Measurements from ENCODE around the gene SORCS2.

Gene SORCS2

GRCh38 chr4:7393601-7394575 lies 201.6 kb downstream of the SORCS2 start:
- no peak for DNase-seq (ENCODE audit: low spot score)

GRCh38 chr4:7394681-7395451 lies 202.5 kb downstream of the SORCS2 start:
- no peak for DNase-seq (ENCODE audit: low spot score)

- DNase-seq (ENCODE audit: low spot score), result no peak
These were observed 203.3 kb downstream of the SORCS2 start for GRCh38 chr4:7395645-7396044.

DNA sequence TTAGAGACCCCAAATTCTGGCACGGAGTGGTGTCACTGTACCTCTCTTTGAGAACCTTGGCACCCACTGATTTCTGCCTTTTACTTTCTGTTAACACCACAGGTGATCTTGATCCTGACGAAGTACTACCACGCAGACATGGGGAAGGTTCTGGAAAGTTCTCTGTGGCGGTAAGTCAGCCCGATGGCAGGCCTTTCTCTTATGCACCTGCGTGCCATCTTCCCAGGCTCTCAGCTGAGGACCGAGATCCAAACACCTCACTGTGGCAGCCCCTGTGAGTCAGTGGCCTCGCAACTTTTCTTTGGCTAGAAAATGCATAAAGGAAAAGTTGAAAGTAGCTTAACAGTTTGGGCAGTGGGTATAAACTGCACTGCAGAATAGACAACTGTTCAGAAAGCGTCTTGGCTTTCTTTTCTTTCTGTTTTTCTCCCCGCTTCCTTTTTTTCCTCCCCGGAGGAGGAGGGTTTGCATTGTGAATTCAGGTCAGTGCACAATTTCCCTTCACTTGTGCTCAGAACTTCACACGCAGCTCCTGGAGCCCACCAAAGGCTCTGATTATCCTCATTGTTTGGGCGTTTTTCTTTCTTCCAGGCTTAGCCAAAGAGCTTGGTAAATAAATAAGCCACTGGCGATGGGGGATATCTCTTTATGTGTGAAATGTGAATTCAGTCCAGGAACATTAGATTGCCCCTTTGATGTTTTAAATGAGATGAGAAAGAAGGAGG lies 204.0 kb downstream of the SORCS2 start:
- DNase-seq (ENCODE audit: low spot score), result no peak

DNA sequence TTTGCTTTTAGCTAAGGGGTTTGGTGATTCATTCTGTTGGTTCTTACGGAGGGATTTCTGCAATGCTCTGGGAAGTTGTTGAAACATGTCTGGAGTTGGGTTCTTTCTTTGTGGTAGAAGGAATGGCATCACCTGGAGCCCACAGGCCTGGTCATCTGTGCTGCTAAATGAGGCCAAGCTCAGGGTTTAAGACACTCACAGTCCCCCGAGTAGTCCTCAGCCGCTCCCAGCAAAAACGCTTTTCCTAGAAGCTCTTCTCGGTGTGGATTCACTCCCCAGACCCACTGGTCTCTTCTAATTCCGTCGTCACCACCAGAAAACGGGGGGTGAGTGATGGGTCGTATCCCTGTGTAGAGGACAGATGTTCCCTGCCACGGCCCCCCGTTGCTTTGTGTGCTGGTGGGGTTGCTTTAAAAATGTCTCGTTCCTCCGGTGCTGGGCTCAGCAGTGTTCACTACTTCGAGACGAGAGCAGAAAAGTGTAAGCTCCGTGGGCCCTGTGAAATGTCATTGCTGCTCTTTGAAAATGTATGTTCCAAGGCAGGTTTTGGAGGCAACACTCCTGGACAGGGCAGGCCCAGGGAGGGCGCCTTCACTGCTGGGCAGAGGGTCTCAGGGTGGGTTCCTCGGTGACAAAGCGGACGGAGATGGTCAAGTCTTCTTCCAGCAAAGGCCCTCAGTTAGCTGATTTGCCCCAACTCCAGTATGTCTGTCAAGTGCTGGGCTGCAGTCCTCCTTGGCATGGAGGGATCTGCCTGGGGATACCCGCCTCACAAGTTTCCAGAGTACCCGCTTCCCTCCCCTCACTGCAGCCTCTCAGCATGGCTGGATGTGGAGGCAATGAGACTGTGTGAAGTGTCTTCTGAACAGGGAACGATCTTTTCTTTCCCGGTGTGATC lies 205.1 kb downstream of the SORCS2 start:
- no peak for DNase-seq (ENCODE audit: low spot score)

DNA sequence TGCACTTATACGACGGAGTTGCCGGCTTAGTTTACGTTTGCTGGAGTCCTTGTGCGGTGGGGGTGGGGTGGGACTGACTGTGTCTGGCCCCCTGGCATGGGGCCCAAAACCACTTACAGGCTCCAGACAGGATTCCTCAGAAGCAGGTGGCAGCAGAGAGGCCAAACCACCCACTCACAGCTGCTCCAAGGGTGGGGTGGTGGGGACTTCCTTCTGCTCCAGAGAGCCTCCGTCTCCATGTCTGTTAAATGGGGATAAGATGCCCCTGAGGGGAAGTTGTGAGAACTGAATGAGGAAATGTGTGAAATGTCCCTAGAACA lies 205.7 kb downstream of the SORCS2 start:
- peak; percentile 25 for DNase-seq (ENCODE audit: low spot score)

GRCh38 chr4:7398788-7399439 lies 206.6 kb downstream of the SORCS2 start:
- no peak for DNase-seq (ENCODE audit: low spot score)

DNA sequence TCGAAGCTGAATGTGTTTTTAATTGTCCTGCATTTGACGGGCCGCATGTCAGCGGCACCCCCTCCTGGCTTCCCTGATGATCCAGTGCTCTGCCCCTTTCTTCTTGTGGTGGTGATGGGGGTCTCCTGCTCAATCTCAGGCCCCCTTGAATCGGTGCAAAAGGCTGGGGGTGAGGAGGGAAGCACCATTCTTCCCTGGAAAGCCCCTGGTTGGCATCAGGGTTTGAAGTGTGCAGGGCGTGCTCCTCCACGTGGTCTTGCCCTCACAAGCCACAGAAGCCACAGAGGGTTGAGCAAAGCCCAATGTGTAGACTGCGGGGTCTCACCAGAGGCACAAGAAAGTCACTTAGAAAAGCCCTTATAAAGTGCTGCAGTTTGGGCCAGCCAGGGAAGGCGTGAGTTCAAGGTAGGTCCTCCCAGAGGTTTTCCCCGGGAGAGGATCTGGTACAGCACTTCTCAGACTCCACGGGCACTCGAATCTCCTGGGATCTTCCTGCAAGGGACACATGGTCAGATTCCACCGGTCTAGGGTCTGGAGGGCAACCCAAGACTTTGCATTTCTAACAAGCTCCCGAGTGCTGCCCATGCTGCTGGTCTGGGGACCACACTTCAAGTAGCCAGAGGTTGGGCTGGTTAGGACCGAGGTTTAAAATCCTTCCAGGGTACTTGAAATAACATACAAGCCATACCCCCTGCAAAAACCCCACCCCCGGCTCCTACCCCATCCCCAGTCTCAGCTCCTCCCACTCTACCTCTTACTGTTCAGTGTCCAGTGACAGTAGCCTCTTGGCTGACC lies 207.3 kb downstream of the SORCS2 start:
- DNase-seq (ENCODE audit: low spot score), result no peak

DNA sequence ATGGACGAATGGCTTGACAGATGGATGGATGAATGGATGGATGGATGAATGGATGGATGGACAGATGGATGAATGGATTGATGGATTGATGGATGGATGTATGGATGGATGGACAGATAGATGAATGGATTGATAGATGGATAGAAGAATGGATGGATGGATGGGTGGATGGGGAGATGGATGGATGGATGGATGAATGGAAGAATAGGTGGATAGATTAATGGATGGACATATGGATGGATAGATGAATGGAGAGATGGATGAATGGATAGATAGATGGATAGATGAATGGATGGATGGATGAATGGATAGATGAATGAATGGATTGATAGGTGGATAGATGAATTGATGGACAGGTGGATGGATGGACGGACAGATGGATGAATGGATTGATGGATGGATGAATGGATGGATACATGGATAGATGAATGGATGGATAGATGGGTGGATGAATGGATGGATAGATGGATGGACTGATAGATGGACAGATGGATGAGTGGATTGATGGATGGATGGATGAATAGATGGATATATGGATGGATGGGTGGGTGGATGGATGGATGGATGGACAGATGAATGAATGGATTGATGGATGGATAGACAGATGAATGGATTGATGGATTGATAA lies 208.4 kb downstream of the SORCS2 start:
- no peak for DNase-seq (ENCODE audit: low spot score)

- no peak for DNase-seq (ENCODE audit: low spot score)
These were observed 210.2 kb downstream of the SORCS2 start for GRCh38 chr4:7402526-7402925.

GRCh38 chr4:7403001-7403400 lies 210.7 kb downstream of the SORCS2 start:
- no peak for DNase-seq (ENCODE audit: low spot score)

GRCh38 chr4:7408166-7408565 lies 215.8 kb downstream of the SORCS2 start:
- DNase-seq (ENCODE audit: low spot score), result no peak

GRCh38 chr4:7410446-7410845 lies 218.1 kb downstream of the SORCS2 start:
- no peak for DNase-seq (ENCODE audit: low spot score)

DNA sequence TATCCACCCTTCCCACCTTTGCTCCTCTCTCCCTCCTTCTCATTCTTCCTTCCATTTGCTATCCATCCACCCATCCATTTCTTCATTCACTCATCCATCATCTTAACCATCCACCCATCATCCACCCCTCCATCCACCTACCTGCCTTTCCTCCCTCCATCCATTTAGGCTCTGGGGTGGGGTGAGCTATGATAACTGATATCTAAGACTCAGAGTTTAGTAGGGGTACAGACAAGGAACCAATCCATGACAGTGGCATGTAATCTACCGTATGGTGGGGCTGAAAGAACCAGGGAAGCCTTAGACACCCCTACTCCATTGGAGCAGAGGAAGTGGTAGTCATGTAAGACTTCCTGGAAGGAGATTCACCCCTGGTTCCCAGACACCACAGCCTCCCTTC lies 219.2 kb downstream of the SORCS2 start:
- no peak for DNase-seq (ENCODE audit: low spot score)

DNA sequence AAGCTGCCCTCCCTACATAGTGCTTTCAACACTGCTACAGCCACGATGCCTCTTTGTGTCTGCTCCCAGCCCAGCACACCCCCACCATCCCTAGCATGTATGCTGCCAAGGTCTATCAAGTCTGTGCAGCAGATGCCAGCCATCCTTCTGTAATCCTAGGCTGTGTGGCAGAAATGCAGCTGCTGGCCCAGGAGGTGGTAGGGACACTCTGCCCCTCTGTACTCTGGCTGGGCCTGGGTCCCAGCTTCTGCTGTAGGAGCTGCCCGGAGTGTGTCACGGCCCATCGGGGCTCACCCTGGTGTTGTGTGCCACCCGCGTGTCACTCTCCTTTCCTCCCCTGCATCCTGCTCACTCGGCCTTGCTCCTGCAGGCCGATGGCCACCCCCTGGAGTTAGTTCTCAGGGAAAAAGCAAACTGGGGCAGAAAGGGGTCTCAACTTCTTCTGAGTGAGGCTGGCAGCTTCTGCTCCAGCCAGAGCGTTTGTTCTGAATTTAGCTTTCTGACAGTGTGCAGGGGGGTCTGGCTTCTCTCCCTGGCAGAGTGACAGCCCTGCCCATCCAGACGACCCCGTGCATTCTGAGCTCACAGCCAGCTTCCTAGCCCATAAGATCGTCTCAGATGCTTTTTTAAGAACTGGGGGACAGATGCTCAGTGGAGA lies 219.7 kb downstream of the SORCS2 start:
- DNase-seq (ENCODE audit: low spot score), result no peak

GRCh38 chr4:7412554-7412912 lies 220.2 kb downstream of the SORCS2 start:
- DNase-seq (ENCODE audit: low spot score), result no peak

GRCh38 chr4:7414046-7414445 lies 221.7 kb downstream of the SORCS2 start:
- no peak for DNase-seq (ENCODE audit: low spot score)

DNA sequence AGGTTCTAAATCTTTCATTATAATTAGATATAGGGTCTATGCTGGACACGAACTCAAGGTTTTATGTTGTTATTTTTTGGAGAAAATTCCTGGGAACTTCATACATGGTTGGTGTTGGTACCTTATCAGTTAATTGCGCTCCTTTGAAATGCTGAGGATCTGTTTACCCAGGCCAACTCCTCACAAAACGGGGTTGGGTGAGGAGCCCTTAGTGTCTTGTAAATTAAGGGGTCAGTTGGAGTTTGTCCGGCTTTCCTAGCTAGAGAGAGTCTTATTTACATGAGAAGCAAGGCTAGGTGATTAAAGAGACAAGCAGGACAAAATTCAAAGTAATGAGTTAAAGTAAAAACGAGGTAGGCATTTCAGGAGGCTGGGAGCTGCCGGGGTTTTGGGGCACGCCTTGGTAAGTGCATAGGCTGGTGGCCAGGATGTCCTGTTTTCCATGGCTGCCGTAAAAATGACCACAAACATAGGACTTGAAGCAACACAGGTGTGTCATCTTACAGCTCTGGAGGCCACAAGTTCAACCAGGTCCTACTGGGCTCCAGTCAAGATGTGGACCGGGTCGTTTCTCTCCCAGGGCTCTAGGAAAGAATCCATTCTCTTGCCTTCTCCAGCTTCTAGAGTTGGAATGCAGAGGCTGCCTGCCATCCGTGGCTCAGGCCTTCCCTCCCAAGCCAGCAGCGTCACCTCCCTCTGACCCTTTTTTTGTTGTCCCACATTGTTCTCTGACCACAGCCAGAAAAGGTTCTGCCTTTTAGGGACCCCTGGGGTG lies 222.6 kb downstream of the SORCS2 start:
- DNase-seq (ENCODE audit: low spot score), result no peak

All from kidney tubule cell (primary cell).